ENCODE results near the gene ZNF135.

ZNF135 gene

GRCh38 chr19:58096884-58097283, 37.8 kb downstream of the ZNF135 start:
- DNase-seq: no peak

GRCh38 chr19:58097349-58097748, 38.3 kb downstream of the ZNF135 start:
- no peak for DNase-seq

GRCh38 chr19:58097781-58098681, 38.9 kb downstream of the ZNF135 start, which contains the start of gene ZSCAN18:
Gene ZSCAN18, minus strand, starts transcription at chr19:58098231. Its CDS starts 7,964 bp downstream, at chr19:58090267.
- DNase-seq: peak; percentile 91

DNA sequence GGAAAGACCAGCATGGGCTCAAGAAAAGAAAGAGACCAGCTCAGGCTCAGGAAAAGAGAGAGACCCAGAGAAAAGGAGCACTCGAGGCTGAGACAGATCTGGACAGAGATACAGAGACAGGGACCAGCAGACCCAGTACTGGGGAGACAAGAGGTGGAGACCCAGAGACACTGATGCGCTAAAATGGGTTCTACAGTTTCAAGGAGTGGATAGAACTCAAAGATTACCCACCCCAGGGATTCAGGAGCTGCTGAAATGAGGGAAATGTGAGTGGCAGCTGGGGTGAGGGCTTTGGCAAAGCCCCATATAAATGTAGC, 39.6 kb downstream of the ZNF135 start:
- DNase-seq: no peak

DNA sequence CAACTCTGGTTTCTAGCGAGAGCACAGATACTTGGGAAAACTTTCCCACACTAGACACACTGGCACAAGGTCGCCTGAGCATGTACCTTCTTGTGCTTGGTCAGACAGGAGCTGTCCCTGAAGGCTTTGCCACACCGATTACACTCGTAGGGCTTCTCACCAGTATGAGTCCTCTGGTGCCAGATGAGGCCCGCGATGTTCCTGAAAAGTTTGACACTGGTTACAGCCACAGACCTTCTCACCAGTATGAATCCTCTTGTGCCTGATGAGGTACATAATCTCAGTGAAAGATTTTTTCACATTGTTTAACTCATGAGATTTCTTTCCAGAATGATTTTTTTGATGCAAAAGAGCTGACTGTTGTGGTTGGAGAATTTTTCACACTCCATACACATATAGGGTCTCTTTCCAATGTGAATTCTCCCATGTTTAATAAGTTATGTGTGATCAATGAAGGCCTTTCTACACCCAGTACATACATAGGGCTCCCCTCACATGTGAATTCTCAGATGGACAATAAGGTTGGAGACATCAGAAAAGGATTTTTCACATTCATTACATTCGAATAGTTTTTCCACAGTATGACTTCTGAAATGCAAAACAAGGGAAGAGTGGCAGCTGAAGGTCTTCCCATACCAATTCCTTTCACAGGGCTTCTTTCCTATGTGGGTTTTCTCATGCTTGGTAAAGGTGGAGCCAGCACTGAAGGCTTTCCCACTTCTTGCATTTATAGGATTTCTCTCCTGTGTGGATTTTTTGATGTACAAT, 48.9 kb downstream of the ZNF135 start:
- DNase-seq: no peak

GRCh38 chr19:58108546-58108817, 49.4 kb downstream of the ZNF135 start:
- DNase-seq: no peak

DNA sequence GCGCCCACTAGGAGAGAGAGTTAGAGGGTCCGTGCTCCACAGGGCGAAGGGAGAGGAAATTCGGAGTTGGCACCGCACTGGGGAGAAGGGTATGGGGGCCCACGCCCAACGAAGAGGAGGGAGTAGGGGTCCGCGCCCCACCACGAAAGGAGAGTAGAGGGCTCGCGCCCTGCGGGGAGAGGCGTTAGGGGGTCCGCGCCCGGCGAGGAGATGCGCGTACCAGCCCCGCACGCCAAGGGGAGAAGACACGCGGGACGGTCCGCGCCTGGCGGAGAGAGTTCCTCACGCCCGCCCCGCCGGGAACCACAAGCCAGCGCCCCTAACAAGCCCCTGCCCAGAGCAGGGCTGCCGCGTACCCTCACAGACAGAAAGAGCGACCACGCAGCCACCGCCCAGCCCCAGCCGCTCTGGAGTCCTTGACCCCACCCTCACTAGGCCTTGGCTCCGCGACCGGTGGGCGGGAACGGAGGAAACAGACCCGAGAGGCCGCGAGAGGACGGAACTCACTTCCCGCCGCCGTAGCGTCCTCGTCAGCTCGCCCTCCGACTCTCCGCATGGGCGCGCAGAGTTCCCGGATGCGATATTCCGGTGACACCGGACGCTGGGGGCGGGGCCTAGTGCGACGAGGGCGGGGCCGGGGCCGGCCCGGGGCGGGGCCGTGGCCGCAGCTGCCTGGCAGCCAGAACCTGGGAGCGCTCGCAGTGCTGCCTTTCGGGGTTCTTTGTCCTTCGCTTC, 58.9 kb downstream of the ZNF135 start:
- no peak for DNase-seq

- no peak for DNase-seq
Measured at GRCh38 chr19:58118979-58119733, 60.1 kb downstream of the ZNF135 start.
